H1 (cell line): ENCODE results near the gene FCRL6. TPM values are rescaled to one million over a fixed set of nuclear protein-coding genes. Genes with fewer than 3 reads are reported as not detected.

Experiments
- CTCF ChIA-PET: fragments of 300-600 bp; sonication (Branson Sonifier 250); formaldehyde crosslinking; loops from one replicate; lab custom pipeline; 2021; ENCODE audit not compliant: partially characterized antibody; lab: Charles Lee
- POLR2A ChIA-PET: fragments of 300-600 bp; sonication (Branson Sonifier 250); formaldehyde crosslinking; loops from one replicate; lab custom pipeline; 2021; ENCODE audit warnings: inconsistent platforms; ENCODE audit not compliant: partially characterized antibody; lab: Charles Lee
- DNase-seq, 2 experiments: peaks; one replicate each; pipeline versions ENCODE4 v3.0.0 to v3.0.0-alpha.2; 2010 to 2022; ENCODE audit warnings: low spot score in 2 of 2, low read depth in 1 of 2, mixed read lengths in 1 of 2
- FAIRE-seq: peaks from 2 replicates; lab custom pipeline; 2011; peaks lifted over from hg19 to GRCh38; lab: Jason Lieb, UNC
- H2AFZ ChIP-seq: 2 replicates; pipeline ENCODE4 v1.8.1; 2012; ENCODE audit warnings: low read length, inconsistent platforms
- H2AK5ac ChIP-seq: 2 replicates; pipeline ENCODE4 v1.6.1; 2013; ENCODE audit warnings: low read depth, low read length
- H2BK120ac ChIP-seq: replicated peaks from 2 replicates; pipeline ENCODE3; 2013; ENCODE audit warnings: low read depth, low read length, inconsistent platforms
- H2BK12ac ChIP-seq: 2 replicates; pipeline ENCODE4 v1.6.1; 2013; ENCODE audit warnings: low read depth, low read length
- H2BK15ac ChIP-seq: 2 replicates; pipeline ENCODE4 v1.6.1; 2013; ENCODE audit warnings: low read length
- H2BK20ac ChIP-seq: 2 replicates; pipeline ENCODE4 v1.6.1; 2013; ENCODE audit warnings: low read length
- H2BK5ac ChIP-seq: 2 replicates; pipeline ENCODE4 v1.6.1; 2013; ENCODE audit warnings: low read depth, low read length
- H3K14ac ChIP-seq: 2 replicates; pipeline ENCODE4 v1.6.1; 2013; ENCODE audit warnings: inconsistent platforms; ENCODE audit not compliant: insufficient read length
- H3K18ac ChIP-seq: 2 replicates; pipeline ENCODE4 v1.6.1; 2013; ENCODE audit warnings: low read length; ENCODE audit errors: extremely low read depth
- H3K23ac ChIP-seq: 2 replicates; pipeline ENCODE4 v1.6.1; 2013; ENCODE audit warnings: inconsistent platforms; ENCODE audit not compliant: insufficient read length
- H3K23me2 ChIP-seq: 2 replicates; pipeline ENCODE4 v1.6.1; 2013; ENCODE audit warnings: low read depth, low read length
- H3K27ac ChIP-seq: 2 replicates; pipeline ENCODE4 v1.6.1; 2011; ENCODE audit warnings: low read depth, low read length, inconsistent platforms
- H3K27me3 ChIP-seq, 4 experiments: replicated peaks in 1 of 4; 1 replicate in 1 of 4; 2 replicates in 3 of 4; pipeline versions ENCODE4 v1.6.1 to v1.8.1; 2011 to 2013; ENCODE audit warnings: low read length in 3 of 4, mild to moderate bottlenecking in 3 of 4, inconsistent platforms in 2 of 4, mixed read lengths in 2 of 4, moderate library complexity in 1 of 4; ENCODE audit not compliant: control insufficient read depth in 3 of 4, insufficient read depth in 3 of 4; ENCODE audit errors: extremely low read depth in 1 of 4
- H3K36me3 ChIP-seq, 4 experiments: 2 replicates each; pipeline versions ENCODE4 v1.6.1 to v1.8.1; 2011 to 2013; ENCODE audit warnings: mild to moderate bottlenecking in 4 of 4, low read length in 3 of 4, moderate library complexity in 2 of 4, control low read depth in 1 of 4, inconsistent platforms in 1 of 4; ENCODE audit not compliant: insufficient read depth in 4 of 4, control insufficient read depth in 2 of 4
- H3K4ac ChIP-seq: replicated peaks from 2 replicates; pipeline ENCODE3; 2013; ENCODE audit warnings: low read length, low read depth, mixed read lengths, inconsistent platforms; ENCODE audit not compliant: insufficient read length
- H3K4me1 ChIP-seq, 4 experiments: replicated peaks in 1 of 4; 1 replicate in 1 of 4; 2 replicates in 3 of 4; pipeline versions ENCODE4 v1.6.1 to v1.8.1; 2011 to 2013; ENCODE audit warnings: low read length in 3 of 4, inconsistent platforms in 2 of 4, mixed read lengths in 1 of 4; ENCODE audit not compliant: insufficient read depth in 4 of 4, control insufficient read depth in 3 of 4
- H3K4me2 ChIP-seq, 2 experiments: 2 replicates each; pipeline versions ENCODE4 v1.6.1 to v1.8.1; 2011 to 2013; ENCODE audit warnings: low read depth in 2 of 2, low read length in 2 of 2, control low read depth in 1 of 2, inconsistent platforms in 1 of 2, mild to moderate bottlenecking in 1 of 2; ENCODE audit not compliant: insufficient read depth in 1 of 2
- H3K4me3 ChIP-seq, 4 experiments: fragments of 200-600, 300-600 bp in 1 of 4; sonication (generic), shearing (Covaris generic), sonication (Bioruptor Twin) in 1 of 4; 2 replicates each; pipeline versions ENCODE4 v1.5.1 to v1.8.1; 2011 to 2016; ENCODE audit warnings: low read length in 4 of 4, low read depth in 3 of 4, control low read depth in 2 of 4, inconsistent platforms in 2 of 4, mild to moderate bottlenecking in 2 of 4, mixed read lengths in 1 of 4, moderate library complexity in 1 of 4; ENCODE audit not compliant: insufficient read depth in 2 of 4; ENCODE audit errors: extremely low read depth in 1 of 4
- H3K56ac ChIP-seq: replicated peaks from 2 replicates; pipeline ENCODE3; 2013; ENCODE audit warnings: low read depth, mild to moderate bottlenecking, mixed read lengths, low read length, inconsistent platforms; ENCODE audit not compliant: insufficient read length
- H3K79me1 ChIP-seq: 2 replicates; pipeline ENCODE4 v1.6.1; 2013; ENCODE audit warnings: low read depth, low read length, control low read depth
- H3K79me2 ChIP-seq, 2 experiments: 2 replicates each; pipeline versions ENCODE4 v1.6.1 to v1.8.1; 2012 to 2013; ENCODE audit warnings: low read length in 2 of 2, mild to moderate bottlenecking in 2 of 2, inconsistent platforms in 1 of 2; ENCODE audit not compliant: insufficient read depth in 2 of 2, control insufficient read depth in 1 of 2
- H3K9ac ChIP-seq, 4 experiments: replicated peaks in 1 of 4; 1 replicate in 1 of 4; 2 replicates in 3 of 4; pipeline versions ENCODE4 v1.6.1 to v1.8.1; 2011 to 2013; ENCODE audit warnings: low read depth in 3 of 4, low read length in 3 of 4, control low read depth in 2 of 4, mild to moderate bottlenecking in 2 of 4, moderate library complexity in 2 of 4, inconsistent platforms in 1 of 4; ENCODE audit errors: extremely low read depth in 1 of 4
- H3K9me3 ChIP-seq, 2 experiments: 2 replicates each; pipeline versions ENCODE4 v1.6.1 to v1.8.1; 2012 to 2013; ENCODE audit warnings: mild to moderate bottlenecking in 2 of 2, moderate library complexity in 2 of 2, control low read depth in 1 of 2, inconsistent platforms in 1 of 2, low read depth in 1 of 2, low read length in 1 of 2, mixed read lengths in 1 of 2; ENCODE audit not compliant: insufficient read depth in 2 of 2
- H4K20me1 ChIP-seq, 2 experiments: replicated peaks in 1 of 2; 2 replicates each; pipeline versions ENCODE3 to v1.8.1; 2011 to 2013; ENCODE audit warnings: inconsistent platforms in 2 of 2, low read length in 2 of 2, mild to moderate bottlenecking in 1 of 2; ENCODE audit not compliant: insufficient read depth in 2 of 2, control insufficient read depth in 1 of 2
- H4K5ac ChIP-seq: 2 replicates; pipeline ENCODE4 v1.6.1; 2013; ENCODE audit warnings: low read length, low read depth, mixed read lengths, inconsistent platforms; ENCODE audit not compliant: insufficient read length
- H4K8ac ChIP-seq: 2 replicates; pipeline ENCODE4 v1.8.0; 2013; ENCODE audit warnings: mild to moderate bottlenecking, moderate library complexity, low read length, inconsistent platforms; ENCODE audit not compliant: insufficient read depth; ENCODE audit errors: extremely low read depth
- H4K91ac ChIP-seq: replicated peaks from 2 replicates; pipeline ENCODE3; 2013; ENCODE audit warnings: low read length, mixed read lengths, inconsistent platforms; ENCODE audit not compliant: insufficient read length
- CBX8 ChIP-seq: fragments of 300-800, 300-1000 bp; sonication (generic); IDR thresholded peaks from 2 replicates; pipeline ENCODE4 v1.7.1; 2016; ENCODE audit warnings: low read depth, low read length, borderline replicate concordance
- WGBS, 2 experiments: shearing (Covaris generic) in 1 of 2; methylation state at CpG; one replicate each; pipeline versions ENCODE4 v1.1.6 to v1.1.7; 2013 to 2015; ENCODE audit warnings: low lambda C conversion rate in 2 of 2, mixed read lengths in 2 of 2, inconsistent platforms in 1 of 2, low coverage in 1 of 2, missing lambda C conversion rate in 1 of 2; ENCODE audit not compliant: insufficient replicate concordance in 2 of 2, insufficient coverage in 1 of 2, insufficient read length in 1 of 2; ENCODE audit errors: extremely low coverage in 1 of 2, missing lambda C conversion rate in 1 of 2; 5-methylcytosine and 5-hydroxymethylcytosine counted together
- polyA plus RNA-seq, 7 experiments: library from polyadenylated mRNA; depleted of rRNA in 3 of 7; stranded (reverse) in 5 of 7; unstranded in 2 of 7; fragments of >200 nt in 5 of 7; fragments of 200-250 nt in 2 of 7; gene quantifications; 1 replicate in 5 of 7; 2 replicates in 1 of 7; 4 replicates in 1 of 7; pipeline versions ENCODE4 v1.2.1 to v1.2.3, GENCODE V29; 2011 to 2013; ENCODE audit warnings: missing spikeins in 2 of 7, mixed read lengths in 2 of 7
- total RNA-seq: library from RNA; stranded (reverse); fragmentation: NEBNext Ultra II Directional; extraction: Animal tissue kit (Norgen Biotek cat#: 25700); gene quantifications from 2 replicates; pipeline ENCODE4 v1.2.1, GENCODE V29; 2021

The FCRL6 gene
- total and polyA plus RNA-seq, 2 of the 8 experiments (the other 6 are each of a cell fraction or from before 2014, with no cell fraction given): not detected

DNA sequence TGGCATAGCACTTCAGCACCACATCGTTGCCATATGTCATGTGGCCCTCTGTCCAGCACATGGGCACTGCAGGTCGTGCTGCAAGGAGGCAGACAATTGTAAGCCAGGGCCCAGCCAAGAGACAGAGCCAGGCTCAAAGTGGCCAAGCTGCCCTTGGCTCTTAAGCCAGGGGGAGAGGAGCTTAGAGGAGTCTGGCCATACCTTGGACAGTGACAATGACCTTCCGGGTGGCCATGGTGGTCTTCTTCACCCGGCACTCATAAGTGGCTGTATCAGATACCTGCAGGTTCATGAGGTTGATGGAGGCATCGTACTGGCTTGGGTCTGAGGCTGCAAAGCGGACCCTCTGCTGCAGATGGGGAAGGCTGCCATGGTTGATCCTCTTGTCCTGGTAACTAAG lies 55.7 kb downstream of the FCRL6 start:
- H3K23me2 ChIP-seq: peaks cover 10% of the 10 kb centered on the region; the same call in 1 of the 2 replicates
- H2AK5ac ChIP-seq: no peak overlapping the region
- H2BK120ac ChIP-seq: no peak overlapping the region
- peaks cover 7 to 33% (median 24%) of the 10 kb centered on the region in 4 experiments for H3K27me3 ChIP-seq
- no peak overlapping the region for H4K8ac ChIP-seq
- FAIRE-seq (no peak), DNase-seq (no peak)
- no peak overlapping the region for H3K4ac ChIP-seq
- H3K27ac ChIP-seq: no peak overlapping the region
- no peak overlapping the region for H3K56ac ChIP-seq
- no peaks in the 10 kb centered on the region for H3K79me1 ChIP-seq
- H4K91ac ChIP-seq: no peak overlapping the region
- WGBS, 2 experiments: 90% methylated on average over 6 of the region's 6 CpGs; no CpG with 5 or more reads in 1 of the 2 experiments
- no peaks in the 10 kb centered on the region for H4K20me1 ChIP-seq
- POLR2A ChIA-PET: no interaction called here
- peaks cover 0 to 2% (median 0%) of the 10 kb centered on the region in 4 experiments; a peak in 2 of 7 replicates for H3K4me1 ChIP-seq
- CTCF ChIA-PET: interaction anchor here (0.9 to 14.8 kb wide), 4 partner anchors 33 to 148 kb away, joined by 3 to 111 read pairs (median 8); no protein-coding TSS in a partner anchor
- H2BK12ac ChIP-seq: no peak overlapping the region
- no peak overlapping the region for H3K18ac ChIP-seq
- H3K36me3 ChIP-seq: no peaks in the 10 kb centered on the region
- no peak overlapping the region for H3K4me2 ChIP-seq
- no peaks in the 10 kb centered on the region; a peak in 1 of 4 replicates for H3K9me3 ChIP-seq
- no peak for TF ChIP-seq CBX8
- no peak overlapping the region for H3K23ac ChIP-seq
- no peaks in the 10 kb centered on the region for H3K79me2 ChIP-seq
- H2BK20ac ChIP-seq: no peak overlapping the region
- H3K9ac ChIP-seq: no peak overlapping the region
- no peak overlapping the region for H4K5ac ChIP-seq
- H2AFZ ChIP-seq: no peak overlapping the region
- no peak overlapping the region for H2BK15ac ChIP-seq
- no peak overlapping the region for H3K4me3 ChIP-seq
- H3K14ac ChIP-seq: no peak overlapping the region
- H2BK5ac ChIP-seq: no peak overlapping the region
